Fibroblast of lung (primary cell): ENCODE results near the gene PTPRU. TPM values are rescaled to one million over a fixed set of nuclear protein-coding genes. Genes with fewer than 3 reads are reported as not detected.
"Not testable (repeated sequence)": the region's sequence is repeated elsewhere in the genome, so short reads cannot be mapped to it uniquely, and the experiment has no call there.

Experiments
- DNase-seq, 2 donors: peaks; one replicate each; pipeline versions ENCODE4 v3.0.0 to v3.0.0-alpha.2; 2010; ENCODE audit warnings: low read depth in 2 of 2
- H2AFZ ChIP-seq: 2 replicates; pipeline ENCODE4 v1.5.1; 2012; ENCODE audit warnings: low read length, control low read depth, inconsistent platforms
- H3K27ac ChIP-seq: 2 replicates; pipeline ENCODE4 v1.5.1; 2011; ENCODE audit warnings: low read length, control low read depth; ENCODE audit not compliant: insufficient read depth
- H3K27me3 ChIP-seq: 2 replicates; pipeline ENCODE4 v1.5.1; 2011; ENCODE audit warnings: mild to moderate bottlenecking, low read length; ENCODE audit not compliant: control insufficient read depth, insufficient read depth
- H3K36me3 ChIP-seq: 2 replicates; pipeline ENCODE4 v1.5.1; 2011; ENCODE audit warnings: low read length; ENCODE audit not compliant: control insufficient read depth, insufficient read depth
- H3K4me1 ChIP-seq: 2 replicates; pipeline ENCODE4 v1.5.1; 2011; ENCODE audit warnings: low read length; ENCODE audit not compliant: control insufficient read depth, insufficient read depth; ENCODE audit errors: extremely low read depth
- H3K4me2 ChIP-seq: 2 replicates; pipeline ENCODE4 v1.5.1; 2011; ENCODE audit warnings: low read length, control low read depth; ENCODE audit not compliant: insufficient read depth; ENCODE audit errors: extremely low read depth
- H3K4me3 ChIP-seq, 4 experiments: fragments of 200-600 bp in 1 of 4; sonication (generic) in 1 of 4; replicated peaks in 1 of 4; 2 replicates each; pipeline ENCODE4 v1.5.1; 2011 to 2016; ENCODE audit warnings: low read length in 4 of 4, low read depth in 3 of 4, mild to moderate bottlenecking in 3 of 4, control low read depth in 2 of 4, inconsistent platforms in 1 of 4, mixed read lengths in 1 of 4; ENCODE audit not compliant: insufficient read depth in 1 of 4; ENCODE audit errors: control extremely low read depth in 1 of 4
- H3K79me2 ChIP-seq: 2 replicates; pipeline ENCODE4 v1.5.1; 2012; ENCODE audit warnings: mild to moderate bottlenecking, low read length, inconsistent platforms; ENCODE audit not compliant: control insufficient read depth, insufficient read depth
- H3K9ac ChIP-seq: 2 replicates; pipeline ENCODE4 v1.5.1; 2011; ENCODE audit warnings: mild to moderate bottlenecking, low read length, control low read depth; ENCODE audit not compliant: insufficient read depth
- H3K9me3 ChIP-seq: 2 replicates; pipeline ENCODE4 v1.5.1; 2012; ENCODE audit warnings: low read depth, low read length; ENCODE audit not compliant: control insufficient read depth, insufficient read depth
- H4K20me1 ChIP-seq: 2 replicates; pipeline ENCODE4 v1.5.1; 2011; ENCODE audit warnings: low read length; ENCODE audit not compliant: control insufficient read depth, insufficient read depth; ENCODE audit errors: extremely low read depth
- EZH2 ChIP-seq: IDR thresholded peaks from 2 replicates; pipeline ENCODE4 v1.5.1; 2012; ENCODE audit warnings: low read length, control low read depth, mild to moderate bottlenecking; ENCODE audit errors: missing control alignments
- polyA plus RNA-seq, 2 donors: library from polyadenylated mRNA; depleted of rRNA in 1 of 2; stranded (reverse) in 1 of 2; unstranded in 1 of 2; fragments of >200 nt; gene quantifications; 2 replicates each; pipeline ENCODE4 v1.2.1, GENCODE V29; 2011 to 2012; ENCODE audit warnings: missing spikeins in 1 of 2
- total RNA-seq: library from RNA; depleted of rRNA; stranded (reverse); fragments of >200 nt; gene quantifications from 2 replicates; pipeline ENCODE4 v1.2.1, GENCODE V29; 2014
- TF ChIP-seq, protein P1 (sequence below), 2 donors: IDR thresholded peaks in 1 of 2; conservative IDR thresholded peaks in 1 of 2; 1 replicate in 1 of 2; 2 replicates in 1 of 2; pipeline ENCODE4 v1.5.1; 2011 to 2012; ENCODE audit warnings: low read length in 2 of 2, control low read depth in 1 of 2, inconsistent platforms in 1 of 2, low read depth in 1 of 2, mild to moderate bottlenecking in 1 of 2

Gene PTPRU
- total and polyA plus RNA-seq, 2 donors (not counting 1 experiment from before 2014, with no cell fraction given) = 1.4 to 25.8 TPM

GRCh38 chr1:29299446-29299845, 63.1 kb downstream of the PTPRU start:
- Histone ChIP-seq H3K36me3 (no peaks in the 10 kb centered on the region), H3K4me2 (no peak overlapping the region), H3K79me2 (no peaks in the 10 kb centered on the region), H3K27me3 (no peaks in the 10 kb centered on the region), H3K27ac (no peak overlapping the region), H3K9me3 (no peaks in the 10 kb centered on the region), H4K20me1 (no peaks in the 10 kb centered on the region), H3K4me1 (no peaks in the 10 kb centered on the region), H3K9ac (no peak overlapping the region), H3K4me3 (no peak overlapping the region), H2AFZ (no peak overlapping the region)
- DNase-seq = no peak
- TF ChIP-seq, protein P1, sequence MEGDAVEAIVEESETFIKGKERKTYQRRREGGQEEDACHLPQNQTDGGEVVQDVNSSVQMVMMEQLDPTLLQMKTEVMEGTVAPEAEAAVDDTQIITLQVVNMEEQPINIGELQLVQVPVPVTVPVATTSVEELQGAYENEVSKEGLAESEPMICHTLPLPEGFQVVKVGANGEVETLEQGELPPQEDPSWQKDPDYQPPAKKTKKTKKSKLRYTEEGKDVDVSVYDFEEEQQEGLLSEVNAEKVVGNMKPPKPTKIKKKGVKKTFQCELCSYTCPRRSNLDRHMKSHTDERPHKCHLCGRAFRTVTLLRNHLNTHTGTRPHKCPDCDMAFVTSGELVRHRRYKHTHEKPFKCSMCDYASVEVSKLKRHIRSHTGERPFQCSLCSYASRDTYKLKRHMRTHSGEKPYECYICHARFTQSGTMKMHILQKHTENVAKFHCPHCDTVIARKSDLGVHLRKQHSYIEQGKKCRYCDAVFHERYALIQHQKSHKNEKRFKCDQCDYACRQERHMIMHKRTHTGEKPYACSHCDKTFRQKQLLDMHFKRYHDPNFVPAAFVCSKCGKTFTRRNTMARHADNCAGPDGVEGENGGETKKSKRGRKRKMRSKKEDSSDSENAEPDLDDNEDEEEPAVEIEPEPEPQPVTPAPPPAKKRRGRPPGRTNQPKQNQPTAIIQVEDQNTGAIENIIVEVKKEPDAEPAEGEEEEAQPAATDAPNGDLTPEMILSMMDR (conservative IDR thresholded peaks at IDR 0.05 in 1 of 2, IDR thresholded peaks at IDR 0.05 in 1 of 2; ENCODE audit: low read depth in 1 of 2, low read length in 2 of 2) = no peak
- no peak for TF ChIP-seq EZH2

- H2AFZ ChIP-seq, H3K4me1 ChIP-seq, H3K4me3 ChIP-seq, H3K4me2 ChIP-seq, H3K36me3 ChIP-seq, H3K9ac ChIP-seq, H4K20me1 ChIP-seq, H3K27ac ChIP-seq, DNase-seq, H3K9me3 ChIP-seq, H3K27me3 ChIP-seq, H3K79me2 ChIP-seq: not testable (repeated sequence)
Observed at GRCh38 chr1:29301732-29302131, 65.4 kb downstream of the PTPRU start.

- no peak for DNase-seq
Observed at GRCh38 chr1:29303201-29304024, 67.1 kb downstream of the PTPRU start.

More at GRCh38 chr1:29303201-29304024, 67.1 kb downstream of the PTPRU start:
- no peak overlapping the region for H3K9ac ChIP-seq
- no peak overlapping the region for H3K4me2 ChIP-seq
- H2AFZ ChIP-seq = no peak overlapping the region
- no peaks in the 10 kb centered on the region for H3K4me1 ChIP-seq
- H3K79me2 ChIP-seq = no peaks in the 10 kb centered on the region
- H3K36me3 ChIP-seq = no peaks in the 10 kb centered on the region
- no peaks in the 10 kb centered on the region for H3K9me3 ChIP-seq
- H3K27ac ChIP-seq = no peak overlapping the region
- TF ChIP-seq EZH2 = no peak
- TF ChIP-seq, protein P1 (conservative IDR thresholded peaks at IDR 0.05 in 1 of 2, IDR thresholded peaks at IDR 0.05 in 1 of 2; ENCODE audit: low read depth in 1 of 2, low read length in 2 of 2) = no peak
- no peaks in the 10 kb centered on the region for H4K20me1 ChIP-seq
- H3K27me3 ChIP-seq = no peaks in the 10 kb centered on the region
- H3K4me3 ChIP-seq = no peak overlapping the region
